GM18951 (cell line): ENCODE results near the gene UNC80.

Experiments
- POLR2A ChIP-seq: IDR thresholded peaks from 4 replicates; pipeline ENCODE4 v1.6.1; 2011; ENCODE audit warnings: mild to moderate bottlenecking; ENCODE audit not compliant: insufficient read length, insufficient read depth; ENCODE audit errors: extremely low read depth
- in situ Hi-C: fragments of 300-500 bp; cut with MboI; formaldehyde crosslinking; loops from one replicate; pipeline ENCODE4 v1.12.0; 2022; ENCODE audit warnings: low sequenced_read_pairs, mixed read lengths, inconsistent platforms; ENCODE audit not compliant: unreplicated experiment

Gene UNC80

DNA sequence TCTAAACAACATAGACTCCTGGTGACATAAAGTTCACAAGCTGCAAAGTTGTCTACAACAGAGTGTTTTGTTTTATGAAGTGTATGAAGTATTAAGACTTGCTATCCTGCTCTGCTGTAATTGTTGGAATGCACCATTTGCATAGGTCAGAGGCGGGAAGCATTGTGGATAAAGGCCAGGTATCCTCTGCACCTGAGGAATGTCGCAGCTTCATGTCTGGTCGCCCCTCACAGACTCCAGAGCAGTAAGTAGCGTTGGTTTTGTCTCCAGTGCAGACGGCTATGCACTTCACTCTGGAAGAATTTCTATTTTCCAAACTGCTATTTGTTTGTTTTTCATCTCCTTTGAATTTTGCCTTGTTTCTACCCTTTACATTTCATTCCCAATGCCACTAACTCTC, 63.1 kb downstream of the UNC80 start:
- TF ChIP-seq POLR2A: no peak
- in situ Hi-C loops: no loop called here

- in situ Hi-C loops: no loop called here
- TF ChIP-seq POLR2A: no peak
These were observed 68.8 kb downstream of the UNC80 start for GRCh38 chr2:209840434-209840833.

- in situ Hi-C loops: no loop called here
- no peak for TF ChIP-seq POLR2A
These were observed 74.0 kb downstream of the UNC80 start for GRCh38 chr2:209845666-209846065.

GRCh38 chr2:209864716-209865295, 93.2 kb downstream of the UNC80 start:
- in situ Hi-C loops: no loop called here
- TF ChIP-seq POLR2A: no peak

DNA sequence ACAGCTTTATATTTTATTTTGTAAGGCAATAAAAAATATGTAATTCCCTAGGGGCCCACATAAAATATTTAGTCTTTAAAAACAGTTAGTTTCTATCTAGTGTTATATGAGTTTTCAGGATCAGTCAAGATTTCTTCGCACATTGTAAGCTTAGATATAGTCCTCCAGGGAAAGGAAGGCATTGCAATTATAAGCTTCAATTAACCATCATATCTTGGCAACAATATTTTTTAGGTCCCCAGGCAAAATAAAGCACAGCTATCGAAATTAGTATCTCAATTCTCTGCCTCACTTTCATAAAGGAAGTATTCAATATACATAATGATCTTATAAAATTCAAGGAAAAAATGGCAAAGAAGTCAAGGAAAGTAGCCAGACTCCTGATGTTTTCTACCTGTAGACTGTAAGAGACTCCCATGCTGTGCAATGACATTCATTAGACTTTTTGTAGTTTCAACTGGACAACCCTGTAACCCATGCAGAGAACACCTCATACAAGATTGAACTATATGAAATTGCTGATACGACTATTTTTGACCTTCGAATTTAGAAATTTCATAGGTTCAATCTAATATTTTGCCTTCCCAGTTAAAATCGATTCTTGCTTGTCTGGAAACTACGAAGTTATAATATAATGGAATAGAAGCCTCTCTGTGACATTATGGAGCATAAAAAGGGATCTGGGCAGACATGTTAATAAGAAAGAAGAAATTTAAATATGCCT, 96.8 kb downstream of the UNC80 start:
- in situ Hi-C loops: no loop called here
- TF ChIP-seq POLR2A: no peak

- no peak for TF ChIP-seq POLR2A
- in situ Hi-C loops: no loop called here
These were observed 98.4 kb downstream of the UNC80 start for GRCh38 chr2:209870067-209870466.

GRCh38 chr2:209872675-209873074, 101.0 kb downstream of the UNC80 start:
- in situ Hi-C loops: no loop called here
- no peak for TF ChIP-seq POLR2A

DNA sequence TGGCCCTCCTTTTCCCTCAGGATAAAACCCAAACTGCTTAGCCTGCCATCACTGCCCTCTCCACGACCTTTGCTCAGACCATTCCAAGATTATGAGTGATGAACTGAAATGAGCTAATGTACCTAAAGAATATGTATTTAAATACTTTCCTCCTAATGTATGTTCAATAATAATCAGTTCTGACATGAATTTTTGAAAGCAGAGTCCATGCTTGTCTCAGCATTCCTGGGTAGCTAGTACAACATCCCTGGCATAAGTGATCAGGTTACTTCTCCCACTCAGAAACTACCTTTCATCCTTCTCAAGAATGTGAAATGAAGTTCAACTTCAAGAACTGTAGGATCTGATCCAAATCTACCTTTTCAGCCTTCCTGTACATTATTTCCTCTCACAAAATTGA, 103.6 kb downstream of the UNC80 start:
- no peak for TF ChIP-seq POLR2A

GRCh38 chr2:209876211-209876610, 104.6 kb downstream of the UNC80 start:
- no peak for TF ChIP-seq POLR2A
- in situ Hi-C loops: no loop called here

More for the DNA sequence above, 103.6 kb downstream of the UNC80 start:
- in situ Hi-C loops: no loop called here

DNA sequence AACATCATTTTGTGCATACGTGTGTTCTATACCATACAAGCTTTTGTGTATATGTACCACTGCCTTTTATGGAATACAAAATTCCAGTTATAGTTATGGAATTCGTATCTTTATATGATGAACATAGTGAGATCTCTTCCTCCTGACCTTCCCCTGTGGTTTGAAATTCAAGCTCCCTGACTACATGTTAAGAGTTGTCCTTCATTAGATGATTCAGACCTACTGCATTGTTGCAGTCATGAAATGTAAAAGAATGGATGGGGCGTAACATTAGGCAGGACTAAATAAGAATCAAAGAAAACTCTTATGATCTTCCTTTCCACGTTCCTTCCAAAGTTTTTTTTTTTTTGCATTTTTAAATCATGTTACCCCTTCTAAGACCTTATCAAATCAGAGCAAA, 107.1 kb downstream of the UNC80 start:
- in situ Hi-C loops: no loop called here
- no peak for TF ChIP-seq POLR2A

DNA sequence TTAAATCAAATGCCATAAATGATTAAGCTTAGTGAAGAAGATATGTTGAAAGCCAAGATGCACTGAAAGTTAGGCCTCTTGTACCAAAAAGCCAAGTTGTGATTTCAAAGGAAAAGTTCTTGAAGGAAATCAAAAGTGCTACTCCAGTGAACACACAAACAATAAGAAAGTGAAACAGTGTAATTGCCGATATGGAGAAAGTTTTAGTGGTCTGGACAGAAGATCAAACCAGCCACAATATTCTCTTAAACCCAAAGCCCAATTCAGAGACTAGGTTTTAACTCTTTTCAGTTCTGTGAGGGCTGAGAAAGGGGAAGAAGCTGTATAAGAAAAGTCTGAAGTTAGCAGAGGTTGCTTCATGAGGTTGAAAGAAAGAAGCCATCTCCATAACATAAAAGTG, 129.0 kb downstream of the UNC80 start:
- TF ChIP-seq POLR2A: no peak
- in situ Hi-C loops: no loop called here

DNA sequence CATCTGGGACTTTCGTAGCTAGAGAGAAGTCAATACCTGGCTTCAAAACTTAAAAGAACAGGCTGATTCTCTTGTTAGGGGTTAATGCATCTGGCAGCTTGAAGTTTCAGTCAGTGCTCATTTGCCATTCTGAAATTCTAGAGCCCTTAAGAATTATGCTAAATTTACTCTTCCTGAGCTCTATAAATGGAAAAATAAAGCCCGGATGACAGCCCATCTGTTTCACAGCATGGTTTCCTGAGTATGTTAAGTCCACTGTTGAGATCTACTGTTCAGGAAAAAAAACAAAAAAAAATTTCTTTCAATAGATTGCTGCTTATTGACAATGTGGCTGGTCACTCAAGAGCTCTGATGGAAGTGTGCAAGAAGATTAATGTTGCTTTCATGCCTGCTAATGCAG, 129.5 kb downstream of the UNC80 start:
- in situ Hi-C loops: no loop called here
- no peak for TF ChIP-seq POLR2A

- no peak for TF ChIP-seq POLR2A
- in situ Hi-C loops: no loop called here
These were observed 134.1 kb downstream of the UNC80 start for GRCh38 chr2:209905691-209906090.

DNA sequence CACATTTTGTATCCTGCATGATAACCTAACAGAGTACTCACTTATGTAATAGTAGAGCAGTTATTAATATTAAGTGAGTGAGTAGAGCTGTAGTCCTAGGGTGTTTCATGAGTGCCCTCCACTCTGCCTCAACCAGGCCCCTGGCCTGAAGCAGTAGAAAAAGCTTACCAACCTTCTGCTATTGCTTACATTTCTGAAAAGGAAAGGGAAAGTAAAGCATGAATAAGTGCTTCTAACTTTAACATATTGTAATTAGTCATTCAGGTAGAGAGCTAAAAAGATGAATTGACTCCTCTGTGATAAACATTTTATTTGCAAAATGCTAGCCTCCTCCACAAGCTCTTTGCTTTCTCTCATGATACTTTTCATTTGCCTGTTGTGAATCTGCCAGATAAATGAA, 136.1 kb downstream of the UNC80 start:
- in situ Hi-C loops: no loop called here

More for the DNA sequence above, 136.1 kb downstream of the UNC80 start:
- no peak for TF ChIP-seq POLR2A
